ENCODE results near the gene CRYBG2. TPM values are rescaled to one million over a fixed set of nuclear protein-coding genes. Genes with fewer than 3 reads are reported as not detected.
A peak's percentile ranks its signal among the peaks of the same experiment; 100 is the strongest.
"Not testable (repeated sequence)": the region's sequence is repeated elsewhere in the genome, so short reads cannot be mapped to it uniquely, and the experiment has no call there.

CRYBG2 gene
- polyA plus RNA-seq, 1 donor, result 0.40 TPM

DNA sequence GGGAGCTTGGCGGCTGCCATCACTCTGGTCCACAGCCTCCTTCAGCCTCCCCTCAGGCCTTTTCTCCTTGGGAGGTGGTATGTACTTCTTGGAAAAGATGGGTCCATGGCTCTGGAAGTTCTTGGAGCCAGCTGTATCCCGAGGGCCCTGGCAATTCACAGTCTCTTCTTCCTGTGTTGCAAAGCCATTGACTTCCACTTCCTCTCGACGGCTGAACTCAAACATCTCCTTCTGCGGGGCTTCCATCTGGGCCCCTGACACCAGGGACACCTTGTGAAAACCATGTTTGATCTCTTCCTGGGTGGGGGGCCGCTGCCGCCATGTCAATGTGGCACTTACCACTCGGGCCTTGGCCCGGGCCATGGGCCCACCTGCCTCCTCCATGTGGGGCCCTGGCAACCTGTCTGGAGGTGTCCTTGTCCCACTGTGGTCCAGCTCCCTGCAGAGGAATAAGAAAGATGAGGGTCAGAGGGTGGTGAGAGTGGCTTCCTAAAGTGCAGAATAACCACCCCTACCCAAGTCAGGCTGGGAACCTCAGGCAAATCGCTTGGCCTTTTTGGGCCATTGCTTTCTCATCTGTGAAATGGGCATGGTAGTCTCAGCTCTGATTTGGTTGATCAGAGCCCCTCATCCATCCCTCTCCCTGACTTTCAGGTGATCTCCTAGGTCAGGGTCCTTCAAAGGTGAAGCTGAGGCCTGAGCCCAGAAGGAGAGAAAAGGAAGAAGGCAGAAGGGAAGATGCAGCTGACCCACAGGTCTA is 7.5 kb downstream of the CRYBG2 start:
- no peak for DNase-seq

- no peak for DNase-seq
Measured at GRCh38 chr1:26345718-26346117, 8.2 kb downstream of the CRYBG2 start.

DNA sequence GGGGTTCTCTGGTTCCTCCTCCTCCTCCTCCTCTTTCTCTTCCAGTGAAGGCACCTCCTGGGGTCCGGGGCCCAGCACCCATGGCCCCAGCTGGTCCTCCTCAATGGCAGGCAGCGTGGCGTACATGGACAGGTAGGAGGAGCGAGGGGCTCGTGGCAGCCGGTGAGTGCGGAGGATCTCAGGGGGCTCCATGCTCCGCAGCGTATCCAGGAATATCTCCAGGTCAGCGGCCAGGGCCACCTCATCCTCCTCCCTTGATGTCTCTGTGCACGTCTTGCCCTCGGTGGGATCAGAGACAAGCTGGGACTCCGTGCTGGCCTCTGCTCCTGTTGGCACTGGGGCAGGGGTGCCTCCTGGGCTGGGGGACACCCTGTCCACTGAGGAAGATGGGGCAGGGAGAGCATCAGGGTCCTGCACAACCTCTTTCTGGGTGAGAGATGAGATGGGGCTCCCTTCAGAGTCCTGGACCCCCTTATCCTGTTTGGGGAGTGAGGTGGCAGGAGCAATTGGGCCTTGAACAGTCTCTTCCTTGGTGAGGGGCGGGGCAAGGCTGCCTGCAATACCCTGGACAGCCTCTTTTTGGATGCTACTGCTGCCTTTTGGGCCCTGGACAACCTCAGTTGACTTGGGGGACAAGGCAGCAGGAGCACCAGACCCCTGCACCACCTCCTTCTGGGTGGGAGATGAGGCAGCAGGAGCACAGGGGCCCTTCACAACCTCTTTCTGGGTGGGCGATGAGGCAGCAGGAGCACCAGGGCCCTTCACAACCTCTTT is 9.6 kb downstream of the CRYBG2 start:
- no peak for DNase-seq

DNA sequence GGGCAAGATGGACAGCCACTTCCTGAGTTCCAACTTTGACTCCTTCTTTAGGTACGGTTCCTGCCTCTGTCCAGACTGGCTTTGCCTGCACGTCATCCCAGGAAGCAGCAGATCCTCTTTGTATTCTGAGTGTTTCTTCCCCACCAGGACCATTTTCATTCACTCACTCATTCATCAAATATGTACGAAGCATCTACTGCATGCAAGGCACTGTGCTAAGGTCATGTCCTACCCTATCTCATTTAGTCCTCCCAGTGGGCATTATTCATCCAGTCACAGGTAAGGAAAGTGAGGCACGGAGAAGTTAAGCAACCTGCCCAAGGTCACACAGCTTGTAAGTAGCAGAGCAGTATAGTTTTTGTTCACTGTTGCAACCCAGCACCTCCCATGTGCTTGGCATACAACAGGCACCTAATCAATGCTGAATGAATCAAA is 13.9 kb downstream of the CRYBG2 start:
- DNase-seq, result no peak

- no peak for DNase-seq
Measured at GRCh38 chr1:26338670-26339069, 15.3 kb downstream of the CRYBG2 start.

DNA sequence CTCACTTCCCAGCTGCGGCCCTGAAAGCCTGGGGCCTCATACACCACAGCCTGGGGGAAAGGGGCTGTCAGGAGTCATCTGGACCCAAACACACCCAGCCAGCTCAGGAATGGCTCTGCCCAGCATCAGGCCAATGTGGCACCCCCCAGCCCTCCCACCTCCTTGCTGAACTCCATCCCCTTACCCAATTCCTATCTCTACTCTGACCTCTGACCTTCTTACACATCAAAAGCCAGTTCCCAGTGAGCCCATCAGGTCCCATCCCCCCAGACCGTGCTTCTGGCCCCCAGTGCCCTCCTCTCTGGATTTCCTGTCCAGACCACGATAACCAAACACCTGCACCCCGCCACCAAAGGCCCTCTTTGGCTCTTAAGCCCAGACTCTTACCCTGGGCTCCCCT is 16.3 kb downstream of the CRYBG2 start:
- DNase-seq, result no peak

- DNase-seq, result no peak
Measured at GRCh38 chr1:26337206-26337535, 16.8 kb downstream of the CRYBG2 start.

DNA sequence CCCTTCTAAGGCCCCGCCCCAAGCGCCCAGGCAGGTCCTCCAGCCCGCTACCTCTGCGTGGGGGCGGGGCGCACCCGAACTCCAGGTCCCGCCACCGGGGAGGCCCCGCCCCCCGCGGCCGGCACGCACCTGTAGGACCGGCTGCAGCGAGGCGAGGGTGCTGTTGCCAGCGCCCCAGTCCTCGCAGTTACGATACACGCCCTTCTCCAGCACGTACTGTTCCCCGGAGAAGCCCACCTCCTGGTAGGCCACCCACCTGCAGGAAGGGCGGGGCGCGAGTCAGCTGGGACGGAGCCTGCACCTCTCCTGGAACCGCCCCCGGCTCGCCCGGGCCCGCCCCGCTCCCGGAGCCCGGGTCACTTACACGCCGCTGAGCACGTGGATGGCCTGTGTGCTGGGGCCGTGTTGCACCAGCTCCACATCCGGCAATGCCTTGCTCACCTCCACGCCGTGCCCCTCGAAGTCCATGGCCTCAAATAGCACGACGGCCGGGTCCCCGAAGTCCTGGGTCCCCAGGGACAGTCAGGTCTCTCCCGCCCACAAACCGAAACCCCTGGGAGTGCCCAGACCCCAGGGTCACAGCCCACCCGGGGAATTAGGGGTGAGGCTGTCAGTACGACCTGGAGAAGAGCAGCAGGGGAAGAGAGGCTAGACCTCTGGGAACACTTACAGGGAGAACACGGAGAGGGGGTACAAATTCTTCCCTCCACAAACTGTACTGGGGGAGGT is 17.3 kb downstream of the CRYBG2 start:
- no peak for DNase-seq

DNA sequence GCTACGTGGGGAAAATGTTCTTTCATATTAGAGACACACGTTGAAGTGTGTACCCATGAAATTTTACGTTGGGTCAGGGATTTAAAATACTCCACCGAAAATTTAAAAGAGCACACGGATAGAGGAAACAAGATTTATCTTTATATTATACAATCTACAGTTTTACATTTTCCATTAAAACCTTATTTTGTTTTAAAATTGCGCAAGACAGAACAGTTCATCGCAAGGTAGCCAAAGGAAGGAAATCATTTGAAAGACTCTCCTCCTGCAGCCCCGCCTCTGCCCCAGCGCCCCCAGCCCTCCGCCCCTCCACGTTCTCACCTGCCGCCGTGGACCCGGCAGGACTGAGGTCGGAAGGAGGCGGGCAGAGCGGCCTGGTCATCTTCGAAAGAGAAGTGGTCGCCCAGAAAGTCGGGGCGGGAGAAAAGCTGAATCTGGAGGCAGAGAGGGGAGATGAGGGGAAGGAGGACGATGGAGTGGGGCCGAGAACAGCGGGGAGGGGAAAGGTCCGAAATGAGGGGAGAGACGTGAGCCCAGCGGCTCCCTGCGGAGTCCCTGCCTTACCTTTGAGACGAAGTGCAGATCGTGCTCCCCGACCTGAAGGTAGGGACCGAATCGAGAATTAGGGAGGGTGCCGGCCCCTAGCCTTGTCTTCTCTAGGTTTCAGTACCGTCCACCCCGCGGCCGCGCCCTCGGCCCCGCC is 18.0 kb downstream of the CRYBG2 start:
- no peak for DNase-seq

DNA sequence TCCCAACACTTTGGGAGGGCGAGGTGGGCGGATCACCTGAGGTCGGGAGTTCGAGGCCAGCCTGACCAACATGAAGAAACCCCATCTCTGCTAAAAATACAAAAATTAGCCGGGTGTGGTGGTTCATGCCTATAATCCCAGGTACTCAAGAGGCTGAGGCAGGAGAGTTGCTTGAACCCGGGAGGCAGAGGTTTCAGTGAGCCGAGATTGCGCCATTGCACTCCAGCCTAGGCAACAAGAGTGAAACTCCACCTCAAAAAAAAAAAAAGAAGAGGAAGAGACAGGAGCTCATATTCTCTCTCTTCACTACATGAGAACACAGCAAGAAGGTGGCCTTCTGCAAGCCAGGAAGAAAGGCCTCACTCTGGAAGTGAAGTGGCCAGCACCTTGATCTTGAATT is 20.6 kb downstream of the CRYBG2 start:
- DNase-seq, result not testable (repeated sequence)

GRCh38 chr1:26330276-26330675 is 23.7 kb downstream of the CRYBG2 start:
- DNase-seq, result no peak

GRCh38 chr1:26329380-26329779 is 24.6 kb downstream of the CRYBG2 start:
- not testable (repeated sequence) for DNase-seq

DNA sequence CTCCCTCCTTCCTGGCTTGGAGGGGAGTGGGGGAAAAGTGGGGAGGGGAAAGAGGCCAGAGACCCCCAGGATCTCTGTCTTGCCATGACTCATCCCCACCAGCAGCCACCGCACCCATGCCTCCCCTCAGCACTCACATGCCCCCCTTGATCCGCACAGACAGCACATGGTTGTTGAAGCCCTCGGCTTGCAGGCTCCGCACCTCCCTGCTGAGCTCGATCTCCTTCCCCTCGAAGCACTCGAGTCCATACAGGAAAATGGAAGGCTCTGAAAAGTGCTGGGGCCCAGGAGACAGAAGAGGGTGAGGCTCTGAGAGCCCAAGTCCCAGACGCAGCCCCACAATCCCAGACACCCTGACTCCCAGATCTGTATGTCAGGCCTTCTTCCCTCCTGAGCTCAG is 25.3 kb downstream of the CRYBG2 start:
- no peak for DNase-seq

DNA sequence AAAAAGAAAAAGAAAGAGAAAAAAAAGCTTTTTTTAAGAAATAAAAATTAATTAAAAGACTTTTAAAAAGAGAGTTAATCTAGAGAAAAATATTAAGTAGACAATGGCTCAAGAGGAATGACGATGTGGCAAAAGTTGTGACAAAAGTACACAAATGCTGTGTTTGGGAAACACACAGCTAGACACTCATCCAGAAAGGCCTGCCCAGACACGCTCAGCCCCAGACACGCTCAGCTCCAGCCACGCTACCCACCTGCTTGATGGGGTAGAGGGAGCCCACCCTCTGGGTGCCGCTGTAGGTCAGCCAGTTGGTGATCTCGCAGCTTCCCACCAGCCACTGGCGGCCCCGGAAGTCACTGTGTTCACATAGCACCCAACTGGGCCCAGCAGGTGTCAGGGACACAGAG is 26.0 kb downstream of the CRYBG2 start:
- no peak for DNase-seq

DNA sequence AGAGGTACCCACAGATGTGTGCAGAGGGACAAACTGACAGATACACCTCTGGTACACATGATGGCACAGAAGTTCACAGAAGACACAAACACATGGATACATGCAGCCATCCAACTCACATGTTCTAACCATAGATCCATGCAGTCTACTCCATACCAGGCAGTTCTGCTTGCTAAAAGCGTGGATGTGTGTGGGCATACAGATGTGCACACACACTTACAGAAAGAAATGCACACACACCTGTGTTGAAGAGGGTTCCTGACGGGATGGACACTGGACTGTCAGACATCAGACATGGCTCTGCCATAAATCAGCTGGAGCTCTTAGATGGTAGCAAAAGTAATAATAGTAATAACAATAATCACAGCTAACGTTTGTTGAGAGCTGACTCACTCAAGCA is 29.4 kb downstream of the CRYBG2 start:
- DNase-seq, result no peak

DNA sequence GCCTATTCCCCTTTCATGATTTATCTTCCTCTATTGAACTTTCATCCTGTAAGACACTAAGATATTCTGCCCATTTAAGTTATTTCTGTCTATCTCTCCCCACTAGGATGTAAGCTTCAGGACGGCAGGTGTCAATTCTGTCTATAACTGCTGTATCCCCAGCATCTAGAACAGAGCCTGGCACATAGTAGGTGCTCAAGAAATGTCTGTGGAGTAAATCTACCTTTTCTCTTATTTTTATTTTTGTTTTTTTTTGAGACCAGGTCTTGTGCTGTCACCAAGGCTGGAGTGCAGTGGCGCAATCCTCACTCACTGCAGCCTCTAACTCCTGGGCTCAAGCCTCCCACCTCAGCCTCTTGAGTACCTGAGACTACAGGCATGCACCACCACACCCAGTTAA is 30.5 kb downstream of the CRYBG2 start:
- DNase-seq, result no peak

DNA sequence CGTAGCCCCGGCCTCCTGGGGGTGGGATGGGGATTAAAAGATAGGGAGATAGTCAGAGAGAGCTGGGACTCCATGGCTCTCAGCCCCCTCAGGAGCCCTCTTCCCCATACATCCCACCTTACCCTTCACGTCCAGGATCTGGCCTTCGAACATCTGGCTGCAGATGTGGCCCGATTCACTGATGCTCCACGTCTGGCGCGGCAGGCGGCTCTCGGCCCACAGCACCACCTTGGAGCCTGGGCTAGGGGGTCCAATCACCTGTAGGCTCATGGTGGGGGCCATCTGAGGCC is 31.9 kb downstream of the CRYBG2 start:
- no peak for DNase-seq

- DNase-seq, result peak; percentile 85
Measured at GRCh38 chr1:26321315-26322041, 32.5 kb downstream of the CRYBG2 start.

DNA sequence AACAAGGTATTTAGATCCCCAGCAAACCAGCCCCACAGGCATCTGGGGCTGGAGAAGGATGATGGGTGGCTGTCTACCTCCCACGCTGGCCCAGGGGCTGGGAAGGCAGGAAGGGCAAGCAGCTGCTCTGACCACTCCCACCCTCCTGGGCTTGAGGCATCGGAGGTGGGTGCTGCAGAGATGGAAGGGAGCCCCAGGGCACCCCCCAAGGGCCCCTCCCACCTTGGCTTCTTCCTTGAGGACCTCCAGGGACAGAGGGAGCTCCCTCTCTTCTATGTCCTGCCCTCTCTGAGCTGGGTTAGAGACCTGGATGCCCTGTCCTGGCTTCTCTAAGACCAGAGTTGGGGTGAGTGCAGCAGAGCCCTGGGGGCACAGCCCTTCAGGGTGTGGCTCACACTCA is 33.0 kb downstream of the CRYBG2 start:
- DNase-seq, result no peak

GRCh38 chr1:26318338-26319064 is 35.4 kb downstream of the CRYBG2 start:
- DNase-seq, result no peak

GRCh38 chr1:26317612-26318337 is 36.2 kb downstream of the CRYBG2 start, which contains the start of gene CD52:
TSS of gene CD52 (plus strand) at chr1:26317958. CDS start at chr1:26318018, 60 bp downstream.
- DNase-seq, result no peak
